ENCODE measurements around the gene NRROS.
"Not testable (repeated sequence)": the region's sequence is repeated elsewhere in the genome, so short reads cannot be mapped to it uniquely, and the experiment has no call there.

GRCh38 chr3:196637941-196638340, 1.6 kb upstream of the NRROS start:
- TF ChIP-seq CTCF, POLR2A (IDR thresholded peaks at IDR 0.05): not testable (repeated sequence)

Data from body of pancreas (tissue), 4 donors.